HG03520 (cell line): ENCODE measurements around the gene PDPK1.
"Not testable (repeated sequence)": the region's sequence is repeated elsewhere in the genome, so short reads cannot be mapped to it uniquely, and the experiment has no call there.

Experiments
- ATAC-seq: cut with Tn5 transposase; IDR thresholded peaks from one replicate; pipeline ENCODE4 v1.9.1; 2021; ENCODE audit warnings: mild to moderate bottlenecking, moderate library complexity; ENCODE audit not compliant: unreplicated experiment

The PDPK1 gene

DNA sequence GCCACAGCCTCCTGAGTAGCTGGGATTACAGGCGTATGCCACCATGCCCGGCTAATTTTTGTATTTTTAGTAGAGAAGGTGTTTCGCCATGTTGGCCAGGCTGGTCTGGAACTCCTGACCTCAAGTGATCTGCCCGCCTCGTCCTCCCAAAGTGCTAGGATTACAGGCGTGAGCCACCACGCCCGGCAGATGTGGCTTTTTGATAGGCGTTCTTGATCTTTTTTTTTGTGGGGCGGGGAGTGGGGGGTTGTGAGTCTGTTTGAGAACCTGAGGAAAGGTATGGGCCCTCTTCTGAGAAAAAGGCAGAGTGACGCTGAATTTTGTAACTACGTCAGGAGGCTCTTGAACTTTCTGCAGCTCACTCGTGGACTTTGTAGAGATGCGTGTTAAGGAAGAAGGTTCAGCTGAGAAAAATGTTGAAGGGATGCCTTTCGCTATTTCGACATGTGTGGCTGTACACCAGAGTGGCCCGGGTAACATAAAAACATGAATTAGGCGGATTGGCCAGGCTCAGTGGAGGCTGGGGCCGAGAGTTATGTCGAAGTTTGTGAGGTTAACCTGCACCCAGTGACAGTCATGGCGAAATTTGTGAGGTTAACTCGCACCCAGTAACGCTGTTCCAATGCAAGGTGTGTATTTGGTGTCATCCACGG is 1.5 kb downstream of the PDPK1 start:
- ATAC-seq = not testable (repeated sequence)

DNA sequence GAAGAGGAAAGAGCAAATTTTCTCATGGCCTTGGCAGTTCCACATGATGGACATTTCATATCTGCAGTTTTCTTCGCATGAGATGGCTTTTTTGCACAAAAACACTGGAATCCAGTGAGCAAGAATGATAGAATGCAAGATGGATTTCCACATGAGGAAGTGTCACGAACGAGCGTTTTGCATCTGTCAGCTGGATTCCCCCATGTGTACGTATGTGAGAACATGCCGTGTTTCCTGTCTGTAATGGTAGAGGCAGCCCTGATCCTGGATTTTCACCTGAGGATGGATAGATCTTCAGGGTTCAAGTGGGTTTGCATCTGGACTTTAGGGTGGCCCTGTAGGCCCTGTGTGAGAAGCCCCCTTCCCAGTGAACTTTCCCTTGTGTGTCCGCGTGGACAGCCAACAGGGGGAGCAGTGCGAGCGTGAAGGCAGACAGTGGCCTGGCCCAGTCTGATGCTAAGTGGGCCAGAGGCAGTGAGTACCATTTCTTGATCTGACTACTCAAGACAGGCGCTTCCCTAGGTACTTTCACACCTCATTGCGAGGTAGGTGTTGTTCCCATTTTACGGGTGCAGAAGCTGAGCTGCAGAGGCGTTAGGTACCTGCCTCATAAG is 2.1 kb downstream of the PDPK1 start:
- ATAC-seq = not testable (repeated sequence)

DNA sequence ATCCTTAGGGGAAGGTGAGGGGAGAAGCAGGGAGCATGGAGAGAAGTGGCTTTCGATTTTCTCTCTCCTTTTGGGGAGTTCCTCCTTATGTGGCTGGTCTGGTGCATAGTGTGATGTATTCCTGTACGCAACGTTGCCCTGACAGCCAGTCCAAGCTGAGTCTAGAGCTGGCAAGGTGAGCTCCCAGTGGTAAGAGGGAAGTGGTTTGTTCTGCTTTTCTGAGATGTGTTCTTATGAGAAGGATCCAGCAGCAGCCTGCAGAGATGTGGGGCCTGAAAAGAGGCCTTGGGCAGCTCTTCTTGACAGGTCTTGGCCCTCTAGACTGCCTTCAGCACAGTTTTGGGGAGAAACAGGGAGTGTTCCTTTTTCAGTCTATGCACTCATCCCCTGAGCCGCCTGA is 3.1 kb downstream of the PDPK1 start:
- ATAC-seq = not testable (repeated sequence)

DNA sequence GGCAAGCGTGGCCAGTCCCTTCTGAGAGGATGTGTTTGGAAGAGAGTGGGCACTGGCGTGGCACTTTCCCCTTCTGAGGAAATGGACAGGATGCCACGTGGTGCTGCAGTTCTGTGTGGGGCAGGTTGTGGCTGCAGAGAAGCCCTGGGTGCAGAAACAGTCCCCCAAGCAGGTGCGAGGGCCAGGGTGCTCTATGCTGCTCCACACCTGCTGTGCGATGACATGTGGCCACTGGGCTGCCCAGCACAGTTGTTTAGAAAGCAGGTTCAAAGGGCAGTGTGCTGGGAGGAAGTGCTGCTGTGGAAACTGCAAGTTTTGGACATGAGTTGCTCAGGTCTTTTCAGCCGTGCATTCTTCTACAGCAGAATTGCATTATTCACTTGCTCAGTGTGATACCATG is 3.6 kb downstream of the PDPK1 start:
- ATAC-seq = not testable (repeated sequence)

DNA sequence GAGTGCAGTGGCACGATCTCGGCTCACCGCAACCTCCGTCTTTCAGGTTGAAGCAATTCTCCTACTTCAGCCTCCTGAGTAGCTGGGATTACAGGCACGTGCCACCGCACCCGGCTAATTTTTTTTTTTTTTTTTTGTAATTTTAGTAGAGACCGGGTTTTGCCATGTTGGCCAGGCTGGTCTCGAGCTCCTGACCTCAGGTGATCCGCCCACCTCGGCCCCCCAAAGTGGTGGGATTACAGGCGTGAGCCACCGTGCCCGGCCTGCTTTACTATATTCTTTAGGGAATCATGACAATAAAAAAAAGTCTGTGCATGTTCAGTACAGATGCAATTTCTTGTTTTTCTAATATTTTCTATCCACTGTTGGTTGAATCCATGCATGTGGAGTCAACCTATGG is 6.0 kb downstream of the PDPK1 start:
- not testable (repeated sequence) for ATAC-seq

DNA sequence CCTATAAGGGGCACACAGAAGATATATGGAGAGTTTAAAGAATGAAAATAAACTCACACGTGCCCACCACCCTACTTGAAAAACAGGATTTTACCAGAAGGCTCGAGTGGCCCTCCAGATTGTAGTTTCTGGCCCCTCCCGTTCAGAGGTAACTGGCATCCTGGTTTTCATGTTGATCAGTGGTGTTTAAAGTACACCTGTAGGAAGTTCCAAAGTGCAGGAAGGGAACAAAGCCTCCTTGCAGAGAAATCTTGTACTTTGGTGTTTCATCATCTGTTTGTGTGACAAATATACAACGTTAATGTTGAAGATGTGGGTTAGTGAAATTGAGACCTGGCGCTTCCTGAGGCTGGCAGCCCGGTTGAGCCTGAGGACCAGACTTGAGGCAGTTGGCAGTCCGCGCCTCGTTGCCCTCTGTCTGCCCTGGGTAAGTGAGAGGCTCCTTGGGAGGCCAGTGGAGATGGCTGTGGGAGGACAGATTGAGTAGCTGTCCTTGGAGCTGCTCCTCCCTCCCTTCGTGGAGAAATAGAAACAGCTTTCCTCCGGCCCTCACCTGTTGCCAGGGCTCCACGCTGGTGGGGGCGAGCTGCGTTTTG is 12.6 kb downstream of the PDPK1 start:
- not testable (repeated sequence) for ATAC-seq

DNA sequence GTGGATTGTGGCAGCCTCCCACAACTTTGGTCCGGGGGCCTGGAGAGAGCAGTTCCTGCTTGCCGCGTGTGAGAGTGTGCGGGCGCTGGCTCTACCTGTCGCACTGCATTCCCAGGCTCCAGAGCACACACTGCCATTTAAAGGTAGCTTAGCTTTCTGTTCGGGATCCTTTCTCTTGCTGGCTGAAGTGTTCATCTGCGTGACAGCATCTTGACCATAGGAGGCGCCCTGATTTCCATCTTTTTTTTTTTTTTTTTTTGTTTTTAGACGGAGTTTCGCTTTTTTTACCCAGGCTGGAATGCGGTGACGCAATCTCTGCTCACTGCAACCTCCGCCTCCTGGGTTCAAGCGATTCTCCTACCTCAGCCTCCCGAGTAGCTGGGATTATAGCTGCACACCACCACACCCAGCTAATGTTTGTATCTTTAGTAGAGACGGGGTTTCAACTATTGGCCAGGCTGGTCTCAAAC is 13.6 kb downstream of the PDPK1 start:
- not testable (repeated sequence) for ATAC-seq

DNA sequence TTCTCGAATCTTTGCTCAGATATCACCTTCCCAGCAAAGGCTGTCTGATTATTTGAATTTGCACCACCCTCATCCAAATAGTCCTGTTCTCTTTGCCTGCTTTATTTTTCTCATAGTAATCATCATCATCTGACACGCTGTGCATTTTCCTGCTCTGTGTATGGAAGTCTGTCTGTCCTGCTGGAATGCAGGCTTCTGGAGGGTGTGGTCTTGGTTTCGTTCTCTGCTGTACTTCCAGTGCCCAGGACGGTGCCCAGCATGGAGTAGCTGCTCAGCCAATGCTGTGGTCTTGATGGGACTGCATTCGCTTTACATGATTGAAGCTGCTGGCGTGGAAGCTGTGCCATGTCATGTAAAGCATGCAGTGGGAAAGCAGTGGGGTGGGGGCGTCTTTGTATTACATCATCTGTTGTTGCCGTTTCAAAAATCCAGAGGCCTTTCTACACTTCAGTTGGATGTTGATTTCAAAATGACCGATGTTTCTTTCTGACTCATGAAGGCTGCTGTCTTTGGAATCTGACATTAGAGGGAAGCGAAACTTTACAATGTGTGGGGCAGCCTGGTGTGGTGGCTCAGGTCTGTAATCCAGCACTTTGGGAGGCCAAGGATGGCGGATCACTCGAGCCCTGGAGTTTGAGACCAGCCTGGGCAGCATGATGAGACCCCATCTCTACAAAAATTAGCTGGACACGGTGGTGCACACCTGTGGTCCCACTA is 17.0 kb downstream of the PDPK1 start:
- ATAC-seq = not testable (repeated sequence)

DNA sequence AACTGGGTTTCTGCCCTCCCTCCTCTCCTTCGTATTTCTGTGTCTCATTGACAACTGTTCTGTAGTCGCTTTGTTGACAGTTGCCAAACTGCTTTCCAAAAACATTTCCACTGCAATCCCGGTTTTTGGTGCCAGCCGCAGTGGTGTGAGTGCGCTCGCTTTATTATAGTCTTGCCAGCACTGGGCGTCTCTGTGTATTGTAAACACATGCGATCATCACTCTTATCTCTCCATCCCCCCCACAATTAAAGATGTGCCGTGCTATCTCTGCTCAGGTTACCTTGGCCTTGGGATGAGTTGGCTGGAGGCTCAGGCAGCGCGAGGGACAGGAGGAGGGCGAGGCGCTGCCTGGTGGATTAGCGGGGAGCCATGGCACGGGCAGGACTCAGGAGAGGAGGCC is 19.3 kb downstream of the PDPK1 start:
- ATAC-seq = not testable (repeated sequence)

DNA sequence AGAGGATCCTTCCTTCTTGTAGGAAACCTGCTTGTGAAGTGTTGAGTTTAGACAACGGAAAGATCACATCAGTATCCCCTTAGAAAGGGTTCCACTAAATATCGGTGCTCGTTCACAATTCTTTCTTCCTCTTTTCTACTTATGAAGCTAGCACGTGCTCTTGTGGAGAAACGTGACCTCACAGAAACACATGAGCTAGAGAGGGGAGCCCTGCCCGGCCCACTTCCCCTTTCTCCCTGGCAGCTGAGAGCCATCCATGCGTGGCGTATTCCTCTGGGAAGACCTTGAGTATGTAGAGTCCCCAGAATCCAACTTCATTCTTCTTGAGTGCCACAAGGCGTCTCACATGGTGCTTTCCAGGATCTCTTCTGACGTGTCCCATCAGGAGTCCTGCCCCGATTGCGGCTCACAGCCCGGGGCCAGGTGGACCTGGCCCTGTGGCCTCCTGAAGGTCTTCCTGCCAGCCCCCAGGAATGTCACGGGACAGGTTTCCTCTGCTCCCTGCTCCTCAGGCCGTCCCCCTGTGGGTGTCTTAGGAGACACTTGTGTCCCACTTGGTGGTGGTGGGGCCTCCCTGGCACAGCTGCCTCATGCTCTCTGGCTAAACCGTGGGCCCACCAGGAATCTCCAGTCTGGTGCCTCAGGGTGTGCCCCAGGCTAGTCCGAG is 22.4 kb downstream of the PDPK1 start:
- not testable (repeated sequence) for ATAC-seq

DNA sequence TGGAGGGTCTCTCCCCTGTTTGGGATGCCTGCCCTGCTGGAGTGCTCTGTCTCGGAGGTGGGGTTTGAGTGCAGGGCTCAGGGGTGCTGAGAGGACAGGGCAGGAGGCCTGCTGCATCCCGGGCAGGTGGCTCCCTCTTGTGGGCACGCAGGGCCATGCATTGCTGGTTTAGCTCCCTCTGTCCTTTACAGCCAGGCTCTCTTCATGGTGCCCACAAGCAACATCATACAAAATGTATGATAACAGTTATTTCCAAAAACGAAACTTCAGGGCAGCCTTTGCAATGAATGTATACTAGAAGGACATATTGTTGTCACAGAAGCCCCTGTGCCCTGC is 22.9 kb downstream of the PDPK1 start:
- ATAC-seq = not testable (repeated sequence)

DNA sequence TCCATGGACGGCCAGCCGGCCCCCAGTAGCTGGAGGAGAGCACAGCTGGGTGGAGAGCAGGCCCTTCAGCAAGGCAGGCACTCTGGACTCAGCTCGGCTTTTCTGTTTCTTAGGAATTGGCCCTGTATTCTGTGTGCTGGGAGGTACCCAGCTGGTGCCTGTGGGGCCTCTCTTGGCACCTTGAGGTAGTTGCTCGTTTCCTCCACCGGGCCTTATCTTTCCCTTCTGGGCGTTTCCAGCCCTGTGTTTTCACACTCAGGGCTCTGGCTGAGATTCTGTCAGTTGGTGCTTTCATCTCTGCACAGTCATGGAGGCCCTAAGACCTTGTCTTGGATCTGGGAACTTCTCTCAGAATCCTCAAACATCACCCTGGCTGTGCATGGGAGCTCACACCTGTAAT is 29.7 kb downstream of the PDPK1 start:
- ATAC-seq = not testable (repeated sequence)

DNA sequence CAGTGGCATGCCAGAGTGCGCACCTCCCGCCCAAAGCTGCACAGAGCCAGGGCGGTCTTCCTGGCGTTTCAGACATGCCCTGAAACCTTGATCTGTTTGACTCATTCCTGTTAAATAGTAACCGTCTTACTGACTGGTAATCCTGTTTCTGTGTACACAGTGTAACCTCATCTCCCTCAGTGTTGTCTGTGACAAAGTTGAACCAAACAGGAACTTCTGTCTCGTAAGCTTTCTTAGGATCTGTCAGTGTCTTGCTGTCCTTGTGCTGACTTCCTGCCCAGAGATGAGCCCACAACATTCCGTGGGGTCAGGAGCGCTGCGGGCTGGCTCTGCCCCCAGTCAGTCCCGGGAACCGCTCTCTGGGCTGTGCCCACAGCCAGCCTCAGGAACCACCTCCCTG is 30.8 kb downstream of the PDPK1 start:
- not testable (repeated sequence) for ATAC-seq

DNA sequence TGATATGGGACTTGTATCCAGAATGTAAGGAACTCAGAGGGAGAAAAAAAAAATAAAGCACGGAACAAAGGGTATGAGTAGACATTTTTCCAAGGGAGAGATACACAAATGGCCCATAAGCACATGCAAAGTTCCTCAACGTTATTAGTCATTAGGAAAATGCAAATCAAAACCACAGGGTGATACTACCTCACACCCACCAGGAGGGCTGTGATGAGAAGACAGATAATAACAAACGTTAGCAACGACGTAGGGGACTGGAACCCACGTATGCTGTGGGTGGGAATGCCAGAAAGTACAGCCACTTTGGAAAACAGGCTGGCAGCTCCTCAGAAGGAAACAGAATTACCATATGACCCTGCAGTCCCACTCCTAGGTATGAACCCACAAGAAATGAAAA is 34.9 kb downstream of the PDPK1 start:
- not testable (repeated sequence) for ATAC-seq

DNA sequence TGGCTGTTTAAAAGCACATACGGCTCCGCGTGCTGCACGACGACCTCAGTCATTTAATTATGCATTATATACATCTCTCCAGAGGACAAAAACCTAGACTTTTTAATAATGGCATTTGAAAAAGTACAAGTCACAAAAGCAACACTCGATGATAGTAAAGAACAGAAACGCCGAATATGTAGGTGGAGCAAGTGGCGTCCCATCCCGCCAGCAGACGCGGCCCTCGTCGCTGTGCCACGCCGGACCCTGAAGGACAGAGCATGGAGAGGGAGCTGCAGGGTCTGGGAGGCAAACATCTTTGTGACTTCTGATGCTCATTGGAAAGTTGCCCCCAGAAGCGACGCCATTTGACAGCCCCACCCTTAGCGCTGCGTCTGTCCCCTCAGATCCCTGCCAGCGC is 38.0 kb downstream of the PDPK1 start:
- not testable (repeated sequence) for ATAC-seq

DNA sequence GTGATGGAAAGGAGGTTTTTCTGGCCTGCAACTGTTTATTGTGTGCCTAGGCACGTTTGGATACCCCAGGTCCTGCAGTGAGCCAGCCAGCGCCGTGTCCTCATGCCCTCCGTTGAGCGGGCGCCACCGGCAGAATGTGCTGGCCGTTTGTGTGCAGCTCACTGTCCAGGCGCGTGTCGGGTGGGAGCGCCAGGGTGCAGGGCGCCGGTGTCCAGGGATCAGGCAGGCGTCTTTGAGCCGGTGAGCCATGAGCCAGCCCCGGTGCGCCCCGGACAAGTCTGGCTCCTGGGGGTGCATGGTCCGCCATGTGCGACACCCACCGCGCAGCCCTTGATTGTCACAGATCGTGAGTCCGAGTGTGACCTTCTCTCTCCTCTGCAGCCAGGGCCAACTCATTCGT is 39.2 kb downstream of the PDPK1 start:
- ATAC-seq = not testable (repeated sequence)

DNA sequence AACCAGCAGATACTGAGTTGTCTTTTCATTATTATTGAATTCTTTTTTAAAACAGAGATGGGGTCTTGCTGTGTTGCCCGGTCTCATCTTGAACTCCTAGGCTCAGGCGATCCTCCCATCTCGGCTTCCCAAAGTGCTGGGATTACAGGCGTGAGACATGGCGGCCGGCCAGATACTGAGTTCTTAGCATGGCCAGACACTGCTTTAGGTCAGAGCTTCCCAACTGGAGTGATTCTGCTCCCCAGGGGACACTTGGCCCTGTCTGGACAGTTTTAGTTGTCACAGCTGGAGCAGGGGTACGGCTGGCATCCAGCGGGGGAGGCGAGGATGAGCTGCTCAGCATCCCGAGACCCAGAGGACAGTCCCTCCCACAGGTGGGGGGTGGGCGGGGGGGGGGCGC is 41.1 kb downstream of the PDPK1 start:
- ATAC-seq = not testable (repeated sequence)

DNA sequence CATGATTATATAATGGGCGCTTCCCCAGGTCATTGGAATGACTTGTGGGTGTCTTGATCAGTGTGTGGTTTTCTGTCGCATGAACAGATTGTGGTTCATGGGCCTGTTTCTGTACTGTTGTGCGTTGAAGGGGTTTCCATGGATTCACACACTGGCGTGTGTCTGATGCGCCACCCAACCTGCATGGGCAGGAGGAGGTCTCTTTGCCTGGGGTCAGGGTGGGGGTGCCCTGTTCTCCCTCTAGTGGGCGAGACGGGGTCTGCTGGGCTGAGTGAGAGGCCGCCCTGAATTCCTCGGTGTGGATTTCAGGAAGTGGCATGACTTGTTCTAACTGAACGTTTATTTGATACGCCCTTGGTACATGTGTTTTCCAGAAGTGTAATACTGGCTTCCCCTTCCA is 42.3 kb downstream of the PDPK1 start:
- ATAC-seq = not testable (repeated sequence)

DNA sequence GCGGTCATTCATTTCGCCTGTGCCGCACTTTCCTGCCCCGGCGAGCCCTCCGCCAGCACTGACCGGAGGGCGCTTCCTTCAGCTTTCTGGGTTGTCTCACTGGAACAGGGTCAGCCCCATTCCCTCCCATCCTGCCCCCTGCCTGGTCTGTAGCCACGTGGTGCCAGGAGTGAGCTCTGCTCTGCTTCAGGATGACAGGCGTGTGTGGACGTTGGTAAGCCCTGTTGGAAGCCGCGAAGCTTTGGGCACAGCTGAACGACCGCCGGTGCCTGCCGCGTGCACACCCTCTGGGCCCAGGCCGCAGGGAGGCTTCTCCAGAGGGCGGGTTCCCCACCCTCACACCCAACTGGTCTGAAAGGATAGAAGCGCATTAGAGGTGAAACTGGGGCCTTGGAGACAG is 43.0 kb downstream of the PDPK1 start:
- ATAC-seq = not testable (repeated sequence)

DNA sequence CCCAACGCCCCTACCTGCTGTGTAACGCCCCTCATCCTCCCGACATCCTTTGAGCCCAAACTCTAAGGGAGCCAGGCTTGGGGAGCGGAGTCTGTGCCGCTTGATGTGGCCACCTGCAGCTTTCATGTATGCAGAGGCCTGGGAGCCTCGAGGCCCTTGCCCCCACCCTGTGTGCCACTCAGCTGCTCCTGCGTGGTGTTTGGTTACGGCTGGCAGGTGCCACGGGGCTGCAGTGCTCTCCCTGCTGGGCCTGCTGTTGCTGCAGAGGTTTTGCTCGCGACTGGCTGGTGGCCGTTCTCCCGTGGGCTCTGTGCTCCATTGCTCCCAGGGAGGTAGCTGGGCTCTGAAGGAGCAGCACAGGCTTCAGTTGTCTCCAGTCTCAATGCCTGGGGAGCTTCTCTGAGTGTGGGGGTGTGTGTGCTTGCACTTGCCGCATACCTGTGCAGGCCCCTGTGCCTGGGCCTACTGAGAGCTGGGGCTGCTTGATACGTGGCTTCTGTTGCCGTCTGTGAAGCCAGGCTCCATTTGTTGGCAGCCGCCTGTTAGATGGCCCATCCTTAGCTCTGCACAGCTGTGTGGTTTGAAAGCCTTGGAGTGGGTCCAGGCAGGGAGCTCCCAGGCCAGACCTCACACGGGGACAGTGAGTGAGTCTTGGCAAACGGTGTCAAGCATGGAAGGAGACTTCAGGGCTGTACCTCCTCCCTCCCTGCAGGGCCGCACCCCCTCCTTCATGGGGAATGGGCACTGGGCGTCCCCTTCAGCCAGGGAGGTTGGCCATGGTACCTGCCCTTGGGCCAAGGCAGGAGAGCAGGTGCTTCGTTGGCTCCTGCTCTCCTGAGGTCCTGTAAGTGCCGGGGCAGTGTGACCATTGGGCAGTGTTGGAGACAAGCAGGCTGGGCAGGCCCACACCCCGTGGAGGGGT is 47.2 kb downstream of the PDPK1 start:
- ATAC-seq = no peak
